IPS DF 4.7 (cell line): ENCODE data around the gene CPAMD8.
"Not testable (repeated sequence)": the region's sequence is repeated elsewhere in the genome, so short reads cannot be mapped to it uniquely, and the experiment has no call there.

Experiments used
- DNase-seq: peaks from one replicate; pipeline ENCODE4 v3.0.0-alpha.2; 2013; ENCODE audit warnings: low spot score; ENCODE audit errors: extremely low read depth

CPAMD8 gene

GRCh38 chr19:16946951-16947940 lies 79.4 kb downstream of the CPAMD8 start:
- DNase-seq = no peak

- no peak for DNase-seq
Observed at GRCh38 chr19:16945762-16946465, 80.7 kb downstream of the CPAMD8 start.

- no peak for DNase-seq
Observed at GRCh38 chr19:16945364-16945714, 81.3 kb downstream of the CPAMD8 start.

- DNase-seq = no peak
Observed at GRCh38 chr19:16944626-16945363, 81.8 kb downstream of the CPAMD8 start.

- no peak for DNase-seq
Observed at GRCh38 chr19:16943942-16944625, 82.5 kb downstream of the CPAMD8 start.

- DNase-seq = not testable (repeated sequence)
Observed at GRCh38 chr19:16943090-16943489, 83.5 kb downstream of the CPAMD8 start.

GRCh38 chr19:16942583-16942982 lies 84.0 kb downstream of the CPAMD8 start:
- no peak for DNase-seq

- no peak for DNase-seq
Observed at GRCh38 chr19:16940626-16941025, 86.0 kb downstream of the CPAMD8 start.

GRCh38 chr19:16940063-16940462 lies 86.5 kb downstream of the CPAMD8 start:
- not testable (repeated sequence) for DNase-seq

- DNase-seq = no peak
Observed at GRCh38 chr19:16938211-16938610, 88.4 kb downstream of the CPAMD8 start.

- DNase-seq = not testable (repeated sequence)
Observed at GRCh38 chr19:16937796-16938195, 88.8 kb downstream of the CPAMD8 start.

GRCh38 chr19:16936901-16937300 lies 89.7 kb downstream of the CPAMD8 start:
- DNase-seq = no peak

- DNase-seq = no peak
Observed at GRCh38 chr19:16934489-16934888, 92.1 kb downstream of the CPAMD8 start.

GRCh38 chr19:16931306-16931705 lies 95.3 kb downstream of the CPAMD8 start:
- DNase-seq = no peak

GRCh38 chr19:16930753-16931152 lies 95.9 kb downstream of the CPAMD8 start:
- no peak for DNase-seq

GRCh38 chr19:16928916-16929315 lies 97.7 kb downstream of the CPAMD8 start:
- no peak for DNase-seq

- DNase-seq = no peak
Observed at GRCh38 chr19:16928351-16928750, 98.3 kb downstream of the CPAMD8 start.

GRCh38 chr19:16927883-16928282 lies 98.7 kb downstream of the CPAMD8 start:
- no peak for DNase-seq

GRCh38 chr19:16922949-16923348 lies 103.7 kb downstream of the CPAMD8 start:
- no peak for DNase-seq

- DNase-seq = no peak
Observed at GRCh38 chr19:16922592-16922934, 104.0 kb downstream of the CPAMD8 start.
